Measurements from ENCODE around the gene POFUT1. TPM values are rescaled to one million over a fixed set of nuclear protein-coding genes. Genes with fewer than 3 reads are reported as not detected.
A peak's percentile ranks its signal among the peaks of the same experiment; 100 is the strongest.

Gene POFUT1
- total and polyA plus RNA-seq, 4 donors: 10.6 to 35.2 (median 23.1) TPM

DNA sequence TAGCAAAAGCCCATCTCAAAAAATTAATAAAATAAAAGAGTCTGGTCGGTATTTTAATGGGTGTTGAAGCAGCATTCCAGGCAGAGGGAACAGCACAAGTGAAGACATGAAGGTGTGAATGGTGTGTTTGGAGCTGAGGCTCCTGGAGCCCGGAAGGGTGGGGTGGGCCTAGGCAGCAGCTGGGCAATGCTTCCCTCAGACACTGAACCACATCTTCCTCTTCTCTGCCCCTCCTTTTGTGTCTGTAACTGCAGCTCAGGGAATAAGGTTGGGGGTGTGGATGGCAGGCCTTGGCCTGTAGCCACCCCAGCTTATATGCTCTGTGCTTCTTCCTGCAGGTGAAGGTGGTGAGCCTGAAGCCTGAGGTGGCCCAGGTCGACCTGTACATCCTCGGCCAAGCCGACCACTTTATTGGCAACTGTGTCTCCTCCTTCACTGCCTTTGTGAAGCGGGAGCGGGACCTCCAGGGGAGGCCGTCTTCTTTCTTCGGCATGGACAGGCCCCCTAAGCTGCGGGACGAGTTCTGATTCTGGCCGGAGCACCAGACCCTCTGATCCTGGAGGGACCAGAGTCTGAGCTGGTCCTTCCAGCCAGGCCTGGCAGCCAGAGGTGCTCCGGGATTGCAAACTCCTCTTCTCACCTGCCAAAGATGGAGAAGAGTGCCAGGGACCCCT is 26.6 kb downstream of the POFUT1 start:
- Histone ChIP-seq H3K27me3 (ENCODE audit: control insufficient read depth in 1 of 2, insufficient read depth in 2 of 2, low read length in 1 of 2) (no peaks in the 10 kb centered on the region), H3K4me3 (ENCODE audit: low read length in 2 of 2) (no peak overlapping the region), H3K36me3 (ENCODE audit: control insufficient read depth in 1 of 2, insufficient read depth in 2 of 2, low read length in 1 of 2) (peaks cover 0 to 10% of the 10 kb centered on the region in 2 donors), H3K9me3 (ENCODE audit: control insufficient read depth, low read length) (no peaks in the 10 kb centered on the region), H3K27ac (ENCODE audit: low read depth in 1 of 2, low read length in 2 of 2) (no peak overlapping the region), H3K4me1 (ENCODE audit: control insufficient read depth in 1 of 2, insufficient read depth in 2 of 2, low read length in 2 of 2) (no peaks in the 10 kb centered on the region)
- ATAC-seq (ENCODE audit: low FRiP score): no peak
- peak in 1 of 2 donors; percentile 43 for DNase-seq
- intact Hi-C loops (cut with DNase I): no loop called here
- WGBS, 2 donors: 94% methylated on average over 13 of the region's 13 CpGs

DNA sequence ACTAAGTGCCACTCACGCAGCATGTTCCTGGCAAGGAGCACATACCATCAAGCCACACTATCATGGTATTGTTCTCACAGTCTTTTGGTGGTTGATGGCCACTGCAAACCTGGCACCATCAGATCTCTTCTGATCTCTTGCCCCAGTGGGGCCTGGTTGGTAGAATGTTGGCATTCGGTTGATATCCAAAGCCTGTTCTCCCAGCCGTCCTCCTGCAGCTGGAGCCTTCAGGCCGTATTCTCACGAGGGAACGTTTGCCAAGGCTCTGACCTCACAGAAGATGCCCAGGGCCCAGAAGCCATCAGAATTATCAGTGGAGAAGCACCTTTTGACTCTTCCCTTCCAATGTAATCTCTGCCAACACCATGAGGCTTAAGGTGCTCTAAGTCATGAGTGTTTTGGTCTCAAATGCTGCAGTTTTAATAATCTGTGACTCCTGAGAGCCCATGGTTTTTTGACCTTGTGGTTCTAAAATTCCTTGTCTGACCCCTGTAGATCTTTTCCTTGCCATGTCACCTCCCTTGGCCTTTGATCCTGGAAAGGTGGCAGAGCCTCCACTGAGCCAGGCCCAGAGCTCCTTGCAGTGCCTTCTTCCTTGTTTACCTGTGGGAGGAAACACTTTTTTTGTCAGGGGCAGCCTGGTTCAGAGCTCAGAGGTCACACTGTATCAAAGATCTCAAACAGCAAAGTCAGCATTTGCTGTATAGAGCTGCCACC is 27.8 kb downstream of the POFUT1 start:
- Histone ChIP-seq H3K36me3 (ENCODE audit: control insufficient read depth in 1 of 2, insufficient read depth in 2 of 2, low read length in 1 of 2) (peaks cover 0 to 10% of the 10 kb centered on the region in 2 donors), H3K9me3 (ENCODE audit: control insufficient read depth, low read length) (no peaks in the 10 kb centered on the region), H3K4me1 (ENCODE audit: control insufficient read depth in 1 of 2, insufficient read depth in 2 of 2, low read length in 2 of 2) (no peaks in the 10 kb centered on the region), H3K27ac (ENCODE audit: low read depth in 1 of 2, low read length in 2 of 2) (no peak overlapping the region), H3K27me3 (ENCODE audit: control insufficient read depth in 1 of 2, insufficient read depth in 2 of 2, low read length in 1 of 2) (no peaks in the 10 kb centered on the region), H3K4me3 (ENCODE audit: low read length in 2 of 2) (no peak overlapping the region)
- 72 to 77% methylated on average over 6 of the region's 6 CpGs for WGBS, 2 donors
- ATAC-seq (ENCODE audit: low FRiP score): no peak
- DNase-seq: peak in 1 of 2 donors; percentile 1
- intact Hi-C loops (cut with DNase I): no loop called here

DNA sequence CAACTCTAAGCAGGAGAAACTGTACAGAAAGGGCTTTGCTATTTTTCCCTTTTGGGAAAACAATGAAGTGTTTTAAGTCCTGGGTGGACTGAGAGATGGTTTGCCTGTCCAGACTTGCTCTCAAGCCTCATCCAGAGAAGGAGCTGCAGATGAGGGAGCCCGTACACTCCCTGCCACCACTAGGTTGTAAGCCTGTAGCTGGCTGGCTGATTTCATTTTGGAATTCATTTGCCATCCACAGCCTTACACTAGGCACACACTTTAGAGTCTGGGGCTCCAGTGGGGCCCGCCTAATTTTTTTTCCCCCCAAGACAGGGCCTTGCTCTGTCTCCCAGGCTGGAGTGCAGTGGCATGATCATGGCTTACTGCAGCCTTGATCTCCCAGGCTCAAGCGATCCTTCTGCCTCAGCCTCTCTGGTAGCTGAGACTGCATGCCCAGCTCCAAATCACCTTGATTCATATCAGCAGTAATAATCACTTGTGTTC is 28.4 kb downstream of the POFUT1 start:
- Histone ChIP-seq H3K4me1 (ENCODE audit: control insufficient read depth in 1 of 2, insufficient read depth in 2 of 2, low read length in 2 of 2) (no peaks in the 10 kb centered on the region), H3K27me3 (ENCODE audit: control insufficient read depth in 1 of 2, insufficient read depth in 2 of 2, low read length in 1 of 2) (no peaks in the 10 kb centered on the region), H3K27ac (ENCODE audit: low read depth in 1 of 2, low read length in 2 of 2) (no peak overlapping the region), H3K4me3 (ENCODE audit: low read length in 2 of 2) (no peak overlapping the region), H3K9me3 (ENCODE audit: control insufficient read depth, low read length) (no peaks in the 10 kb centered on the region), H3K36me3 (ENCODE audit: control insufficient read depth in 1 of 2, insufficient read depth in 2 of 2, low read length in 1 of 2) (peaks cover 0 to 7% of the 10 kb centered on the region in 2 donors)
- ATAC-seq (ENCODE audit: low FRiP score) (no peak), DNase-seq (peak in 1 of 2 donors; percentile 32)
- 92 to 95% methylated on average over 3 of the region's 3 CpGs for WGBS, 2 donors
- intact Hi-C loops (cut with DNase I): no loop called here

DNA sequence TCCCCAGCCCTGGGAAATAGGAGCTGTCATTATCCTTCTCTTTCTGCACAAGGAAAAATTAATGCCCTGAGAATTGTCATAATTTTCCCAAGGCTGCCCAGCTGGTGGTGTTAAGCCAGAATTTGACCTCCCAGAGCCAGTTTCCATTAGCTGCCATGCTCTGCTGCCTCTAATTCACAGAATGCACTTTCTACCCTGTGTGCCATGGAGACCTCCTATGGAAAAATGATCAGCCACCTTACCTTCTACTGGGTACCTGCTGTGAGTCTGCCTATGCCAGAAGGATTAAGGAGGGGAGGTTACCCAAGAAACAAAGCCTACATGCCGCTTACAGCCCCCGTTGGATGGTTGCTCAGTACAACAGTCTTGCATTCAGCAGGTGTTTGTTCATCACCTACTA is 29.1 kb downstream of the POFUT1 start:
- Histone ChIP-seq H3K9me3 (ENCODE audit: control insufficient read depth, low read length) (no peaks in the 10 kb centered on the region), H3K4me1 (ENCODE audit: control insufficient read depth in 1 of 2, insufficient read depth in 2 of 2, low read length in 2 of 2) (no peaks in the 10 kb centered on the region), H3K27ac (ENCODE audit: low read depth in 1 of 2, low read length in 2 of 2) (no peak overlapping the region), H3K36me3 (ENCODE audit: control insufficient read depth in 1 of 2, insufficient read depth in 2 of 2, low read length in 1 of 2) (peaks cover 0 to 7% of the 10 kb centered on the region in 2 donors), H3K4me3 (ENCODE audit: low read length in 2 of 2) (no peak overlapping the region), H3K27me3 (ENCODE audit: control insufficient read depth in 1 of 2, insufficient read depth in 2 of 2, low read length in 1 of 2) (no peaks in the 10 kb centered on the region)
- 94 to 98% methylated on average over 2 of the region's 2 CpGs for WGBS, 2 donors
- DNase-seq: peak in 1 of 2 donors; percentile 12
- no peak for ATAC-seq (ENCODE audit: low FRiP score)
- intact Hi-C loops (cut with DNase I): no loop called here

DNA sequence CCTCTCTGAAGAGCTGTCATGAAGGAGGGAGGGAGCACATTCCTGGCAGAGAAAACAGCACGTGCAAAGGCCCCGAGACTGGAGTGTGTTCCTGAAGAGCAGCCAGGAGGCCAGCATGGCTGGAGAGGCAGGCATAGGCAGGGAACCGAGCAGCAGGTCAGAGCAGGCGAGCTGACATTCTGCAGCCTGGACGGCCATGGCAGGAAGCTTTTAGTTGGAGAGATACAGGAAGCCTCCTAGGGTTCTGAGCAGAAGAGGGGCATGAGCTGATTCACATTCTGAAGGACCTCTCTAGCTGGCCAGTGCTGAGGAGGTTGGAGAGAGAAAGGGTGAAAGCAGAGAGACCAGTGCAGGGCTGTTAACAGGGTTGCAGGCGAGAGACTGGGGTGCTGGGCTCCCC is 29.7 kb downstream of the POFUT1 start:
- H3K27me3 ChIP-seq (ENCODE audit: control insufficient read depth in 1 of 2, insufficient read depth in 2 of 2, low read length in 1 of 2): no peaks in the 10 kb centered on the region
- WGBS, 2 donors: 86 to 93% methylated on average over 6 of the region's 6 CpGs
- H3K9me3 ChIP-seq (ENCODE audit: control insufficient read depth, low read length): no peaks in the 10 kb centered on the region
- no peak overlapping the region for H3K27ac ChIP-seq (ENCODE audit: low read depth in 1 of 2, low read length in 2 of 2)
- DNase-seq: no peak
- intact Hi-C loops (cut with DNase I): no loop called here
- peaks cover 0 to 7% of the 10 kb centered on the region in 2 donors for H3K36me3 ChIP-seq (ENCODE audit: control insufficient read depth in 1 of 2, insufficient read depth in 2 of 2, low read length in 1 of 2)
- no peak for ATAC-seq (ENCODE audit: low FRiP score)
- H3K4me3 ChIP-seq (ENCODE audit: low read length in 2 of 2): no peak overlapping the region
- H3K4me1 ChIP-seq (ENCODE audit: control insufficient read depth in 1 of 2, insufficient read depth in 2 of 2, low read length in 2 of 2): no peaks in the 10 kb centered on the region

DNA sequence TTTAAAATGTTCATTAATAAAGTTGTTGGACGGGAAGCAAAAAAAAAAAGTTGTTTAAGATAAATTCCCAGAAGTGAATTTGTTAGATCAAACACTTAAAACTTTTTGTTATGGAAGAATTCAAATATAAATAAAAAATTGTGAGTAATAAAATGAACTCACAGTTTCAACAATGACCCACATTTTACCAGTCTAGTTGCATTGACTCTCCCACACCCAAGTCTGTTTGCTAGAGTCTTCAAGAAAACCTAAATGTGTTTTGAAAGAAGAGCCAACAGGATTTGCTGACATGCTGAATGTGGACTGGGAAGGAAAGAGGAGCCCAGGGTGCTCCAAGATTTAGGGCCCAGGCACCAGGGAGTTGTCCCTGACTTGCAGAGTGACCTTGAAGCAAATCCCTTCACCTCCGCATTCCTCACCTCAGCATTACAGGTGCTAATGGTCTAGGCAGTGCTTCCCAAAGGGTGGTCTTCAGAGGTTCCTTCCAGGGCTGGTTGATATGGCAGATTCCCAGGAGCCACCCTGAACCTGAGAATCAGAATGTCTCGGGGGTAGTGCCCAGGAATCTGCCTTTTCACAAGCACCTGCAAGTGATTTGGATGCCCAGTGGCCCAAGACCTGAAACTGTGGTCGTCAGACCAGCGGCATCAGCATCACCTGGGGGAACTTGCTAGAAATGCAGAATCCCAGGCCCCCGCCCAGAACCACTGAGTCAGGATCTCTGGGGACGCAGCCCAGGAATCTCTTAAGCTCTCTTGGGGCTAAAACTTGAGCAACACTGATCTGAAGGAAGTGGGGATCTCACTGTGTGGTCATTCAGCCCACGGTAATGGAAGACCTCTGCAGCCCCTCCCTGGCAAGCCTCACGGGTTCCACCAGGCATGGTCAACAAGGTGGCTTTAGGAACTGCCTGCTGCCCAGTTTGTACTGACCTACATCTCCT is 31.1 kb downstream of the POFUT1 start:
- peak in 1 of 2 donors; percentile 37 for DNase-seq
- 81 to 82% methylated on average over 9 of the region's 9 CpGs for WGBS, 2 donors

DNA sequence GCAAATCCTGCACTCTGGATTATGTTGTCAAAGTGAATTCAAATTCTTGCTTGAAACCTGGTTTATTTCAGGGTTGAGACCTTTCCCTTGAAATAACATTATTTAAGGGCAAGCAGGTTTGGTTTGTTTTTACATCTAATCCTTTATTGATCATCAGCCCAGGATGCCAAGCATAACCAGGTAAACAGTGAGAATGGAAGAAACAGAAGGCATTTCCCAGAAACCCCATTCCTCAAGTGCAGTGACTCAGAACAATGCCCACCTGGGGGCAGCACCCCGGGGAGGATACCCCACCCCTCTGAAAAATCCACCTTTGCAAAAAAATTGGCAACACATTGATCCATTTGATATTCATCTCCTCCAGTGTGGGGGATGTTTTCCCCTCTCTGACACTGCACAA is 32.5 kb downstream of the POFUT1 start:
- Histone ChIP-seq H3K4me3 (ENCODE audit: low read length in 2 of 2) (no peak overlapping the region), H3K27ac (ENCODE audit: low read depth in 1 of 2, low read length in 2 of 2) (no peak overlapping the region), H3K36me3 (ENCODE audit: control insufficient read depth in 1 of 2, insufficient read depth in 2 of 2, low read length in 1 of 2) (peaks cover 0 to 2% of the 10 kb centered on the region in 2 donors), H3K27me3 (ENCODE audit: control insufficient read depth in 1 of 2, insufficient read depth in 2 of 2, low read length in 1 of 2) (no peaks in the 10 kb centered on the region), H3K4me1 (ENCODE audit: control insufficient read depth in 1 of 2, insufficient read depth in 2 of 2, low read length in 2 of 2) (no peaks in the 10 kb centered on the region), H3K9me3 (ENCODE audit: control insufficient read depth, low read length) (no peaks in the 10 kb centered on the region)
- intact Hi-C loops (cut with DNase I): no loop called here
- ATAC-seq (ENCODE audit: low FRiP score) (no peak), DNase-seq (peak in 1 of 2 donors; percentile 2)
- 6 to 14% methylated on average over 1 of the region's 1 CpG for WGBS, 2 donors

More for the DNA sequence above, 31.1 kb downstream of the POFUT1 start:
- no peaks in the 10 kb centered on the region for H3K9me3 ChIP-seq (ENCODE audit: control insufficient read depth, low read length)
- H3K36me3 ChIP-seq (ENCODE audit: control insufficient read depth in 1 of 2, insufficient read depth in 2 of 2, low read length in 1 of 2): peaks cover 0 to 7% of the 10 kb centered on the region in 2 donors
- no peak for ATAC-seq (ENCODE audit: low FRiP score)
- no peaks in the 10 kb centered on the region for H3K4me1 ChIP-seq (ENCODE audit: control insufficient read depth in 1 of 2, insufficient read depth in 2 of 2, low read length in 2 of 2)
- intact Hi-C loops (cut with DNase I): no loop called here
- no peak overlapping the region for H3K27ac ChIP-seq (ENCODE audit: low read depth in 1 of 2, low read length in 2 of 2)
- H3K4me3 ChIP-seq (ENCODE audit: low read length in 2 of 2): no peak overlapping the region
- no peaks in the 10 kb centered on the region for H3K27me3 ChIP-seq (ENCODE audit: control insufficient read depth in 1 of 2, insufficient read depth in 2 of 2, low read length in 1 of 2)

DNA sequence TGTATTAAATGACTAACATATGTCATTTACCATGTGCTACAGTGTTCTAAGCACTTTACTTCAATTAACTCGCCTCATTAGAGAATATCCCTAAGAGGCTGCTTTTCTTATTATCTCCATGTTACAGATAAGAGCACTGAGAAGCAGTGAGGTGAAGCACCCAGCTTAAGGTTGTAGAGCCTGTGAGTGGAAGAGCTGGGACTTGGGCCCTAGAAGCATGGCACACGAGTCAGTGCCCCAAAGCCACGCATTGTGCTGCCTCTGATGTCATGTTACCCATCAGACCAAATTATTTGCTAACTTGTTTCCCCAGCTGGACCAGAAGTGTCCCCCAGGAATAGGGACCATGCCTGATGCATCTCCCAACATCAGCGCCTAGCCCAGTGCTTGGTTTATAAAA is 34.1 kb downstream of the POFUT1 start:
- H3K27me3 ChIP-seq (ENCODE audit: control insufficient read depth in 1 of 2, insufficient read depth in 2 of 2, low read length in 1 of 2): no peaks in the 10 kb centered on the region
- H3K9me3 ChIP-seq (ENCODE audit: control insufficient read depth, low read length): no peaks in the 10 kb centered on the region
- ATAC-seq (ENCODE audit: low FRiP score) (no peak), DNase-seq (no peak)
- no peak overlapping the region for H3K4me3 ChIP-seq (ENCODE audit: low read length in 2 of 2)
- H3K36me3 ChIP-seq (ENCODE audit: control insufficient read depth in 1 of 2, insufficient read depth in 2 of 2, low read length in 1 of 2): no peaks in the 10 kb centered on the region
- intact Hi-C loops (cut with DNase I): no loop called here
- 84 to 90% methylated on average over 4 of the region's 4 CpGs for WGBS, 2 donors
- H3K4me1 ChIP-seq (ENCODE audit: control insufficient read depth in 1 of 2, insufficient read depth in 2 of 2, low read length in 2 of 2): no peaks in the 10 kb centered on the region
- no peak overlapping the region for H3K27ac ChIP-seq (ENCODE audit: low read depth in 1 of 2, low read length in 2 of 2)
